HL-60/S4 treated with retinoic acid at 250 ng/mL for 4 days and 3 days (cell line): ENCODE data around the gene GRWD1.

Source experiments
- in situ Hi-C: fragments of 300-500 bp; cut with MboI; formaldehyde crosslinking; loops from 2 replicates; pipeline ENCODE4 v1.7.0; 2022; ENCODE audit warnings: low sequenced_read_pairs

Gene GRWD1

GRCh38 chr19:48421548-48421947 is 24.2 kb upstream of the GRWD1 start:
- in situ Hi-C loops: no loop called here

- in situ Hi-C loops: no loop called here
Measured at GRCh38 chr19:48424694-48425219, 21.0 kb upstream of the GRWD1 start.

- in situ Hi-C loops: no loop called here
Measured at GRCh38 chr19:48428670-48429069, 17.1 kb upstream of the GRWD1 start.

GRCh38 chr19:48433337-48433736 is 12.4 kb upstream of the GRWD1 start:
- in situ Hi-C loops: no loop called here

GRCh38 chr19:48436586-48436985 is 9.2 kb upstream of the GRWD1 start:
- in situ Hi-C loops: no loop called here

GRCh38 chr19:48441360-48442050 is 4.3 kb upstream of the GRWD1 start:
- in situ Hi-C loops: no loop called here

GRCh38 chr19:48442116-48443035 is 3.4 kb upstream of the GRWD1 start:
- in situ Hi-C loops: no loop called here

- in situ Hi-C loops: no loop called here
Measured at GRCh38 chr19:48443256-48443655, 2.5 kb upstream of the GRWD1 start.

GRCh38 chr19:48443731-48444128 is 2.1 kb upstream of the GRWD1 start:
- in situ Hi-C loops: no loop called here

- in situ Hi-C loops: no loop called here
Measured at GRCh38 chr19:48444129-48444935, 1.5 kb upstream of the GRWD1 start.

GRCh38 chr19:48444936-48445200 is 915 bp upstream of the GRWD1 start:
- in situ Hi-C loops: no loop called here

GRCh38 chr19:48445256-48445605 is 552 bp upstream of the GRWD1 start:
- in situ Hi-C loops: no loop called here

- in situ Hi-C loops: no loop called here
Measured at GRCh38 chr19:48446579-48446978, 796 bp downstream of the GRWD1 start.

GRCh38 chr19:48448563-48448962 is 2.8 kb downstream of the GRWD1 start:
- in situ Hi-C loops: no loop called here

GRCh38 chr19:48450441-48450840 is 4.7 kb downstream of the GRWD1 start:
- in situ Hi-C loops: no loop called here

GRCh38 chr19:48450863-48451262 is 5.1 kb downstream of the GRWD1 start:
- in situ Hi-C loops: no loop called here

- in situ Hi-C loops: no loop called here
Measured at GRCh38 chr19:48451624-48452023, 5.8 kb downstream of the GRWD1 start.

GRCh38 chr19:48452289-48453190 is 6.8 kb downstream of the GRWD1 start:
- in situ Hi-C loops: no loop called here

- in situ Hi-C loops: no loop called here
Measured at GRCh38 chr19:48454150-48454730, 8.5 kb downstream of the GRWD1 start.
